ENCODE measurements around the gene STX19.
A peak's percentile ranks its signal among the peaks of the same experiment; 100 is the strongest.

STX19 gene, protein sequence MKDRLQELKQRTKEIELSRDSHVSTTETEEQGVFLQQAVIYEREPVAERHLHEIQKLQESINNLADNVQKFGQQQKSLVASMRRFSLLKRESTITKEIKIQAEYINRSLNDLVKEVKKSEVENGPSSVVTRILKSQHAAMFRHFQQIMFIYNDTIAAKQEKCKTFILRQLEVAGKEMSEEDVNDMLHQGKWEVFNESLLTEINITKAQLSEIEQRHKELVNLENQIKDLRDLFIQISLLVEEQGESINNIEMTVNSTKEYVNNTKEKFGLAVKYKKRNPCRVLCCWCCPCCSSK

DNA sequence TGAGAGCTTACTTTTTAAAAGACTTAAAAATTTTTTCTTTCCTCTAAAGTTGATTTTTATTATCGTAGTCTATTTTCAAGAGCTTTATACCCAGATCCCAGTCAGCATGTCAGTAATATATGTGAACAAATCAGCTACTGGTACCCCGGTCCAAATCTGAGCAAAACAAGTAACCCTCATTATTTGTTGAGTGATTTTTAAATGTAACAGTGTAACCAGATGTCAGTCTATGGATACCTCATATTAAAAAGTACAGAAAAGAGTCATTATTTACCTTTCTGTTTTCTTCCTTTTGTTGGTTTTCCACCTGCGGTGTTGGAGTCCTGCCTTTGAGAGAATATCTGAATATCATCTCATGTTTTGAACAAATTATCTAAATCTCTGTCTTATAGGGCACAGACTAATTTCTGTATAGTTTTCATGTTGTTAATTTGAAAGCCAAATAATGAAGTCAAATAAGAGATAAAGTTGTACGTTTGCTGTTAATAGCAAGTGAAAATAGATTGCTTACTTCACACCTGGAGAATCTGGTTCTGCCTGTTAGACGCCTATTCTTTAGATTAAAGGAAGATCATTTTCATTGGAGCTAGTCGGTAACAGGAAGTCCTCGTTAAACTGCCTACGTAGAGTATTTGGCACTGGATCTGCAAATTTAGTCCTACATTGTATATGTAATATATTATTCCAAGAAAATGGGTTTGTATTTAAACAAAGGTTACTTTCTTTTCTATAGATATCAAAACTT is at the start of gene STX19:
Gene STX19, minus strand, starts transcription at position 505 of the 745 bp plus-strand sequence. CDS start 13,328 bp downstream, outside the sequence.
- H3K36me3 ChIP-seq (ENCODE audit: insufficient read depth, low read length): no peaks in the 10 kb centered on the region
- H3K27me3 ChIP-seq (ENCODE audit: insufficient read depth, low read length): no peaks in the 10 kb centered on the region
- no peaks in the 10 kb centered on the region for H3K4me1 ChIP-seq (ENCODE audit: insufficient read depth, low read length)
- no peak within 1 kb of the TSS for H2AFZ ChIP-seq (ENCODE audit: low read depth, low read length)
- no peak within 1 kb of the TSS for H3K4me3 ChIP-seq (ENCODE audit: low read length)
- H3K9me3 ChIP-seq (ENCODE audit: low read length): no peaks in the 10 kb centered on the region

DNA sequence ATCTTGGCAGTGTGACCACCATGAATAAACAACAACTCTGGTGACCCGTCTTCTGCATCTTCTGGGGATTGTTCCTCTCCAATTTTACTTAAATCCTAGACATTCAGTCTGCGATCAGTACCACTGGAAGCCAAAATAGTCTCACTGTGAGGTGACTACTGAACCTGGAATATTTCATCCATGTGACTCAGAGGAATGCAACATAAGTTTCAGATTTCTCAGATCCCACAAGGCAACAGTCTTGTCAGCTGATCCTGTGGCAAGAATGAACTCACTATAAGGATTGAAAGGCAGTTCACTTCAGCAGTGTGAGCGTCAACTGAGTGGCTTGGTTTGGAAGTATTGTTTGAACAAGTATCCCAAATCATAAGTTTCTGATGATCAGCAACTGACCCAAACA is 47.7 kb upstream of the STX19 start:
- H3K4me3 ChIP-seq (ENCODE audit: low read length): no peak overlapping the region
- no peaks in the 10 kb centered on the region for H3K4me1 ChIP-seq (ENCODE audit: insufficient read depth, low read length)
- peaks cover 14% of the 10 kb centered on the region for H3K36me3 ChIP-seq (ENCODE audit: insufficient read depth, low read length)
- peaks cover 8% of the 10 kb centered on the region for H3K9me3 ChIP-seq (ENCODE audit: low read length)
- no peak overlapping the region for H2AFZ ChIP-seq (ENCODE audit: low read depth, low read length)
- no peaks in the 10 kb centered on the region for H3K27me3 ChIP-seq (ENCODE audit: insufficient read depth, low read length)

DNA sequence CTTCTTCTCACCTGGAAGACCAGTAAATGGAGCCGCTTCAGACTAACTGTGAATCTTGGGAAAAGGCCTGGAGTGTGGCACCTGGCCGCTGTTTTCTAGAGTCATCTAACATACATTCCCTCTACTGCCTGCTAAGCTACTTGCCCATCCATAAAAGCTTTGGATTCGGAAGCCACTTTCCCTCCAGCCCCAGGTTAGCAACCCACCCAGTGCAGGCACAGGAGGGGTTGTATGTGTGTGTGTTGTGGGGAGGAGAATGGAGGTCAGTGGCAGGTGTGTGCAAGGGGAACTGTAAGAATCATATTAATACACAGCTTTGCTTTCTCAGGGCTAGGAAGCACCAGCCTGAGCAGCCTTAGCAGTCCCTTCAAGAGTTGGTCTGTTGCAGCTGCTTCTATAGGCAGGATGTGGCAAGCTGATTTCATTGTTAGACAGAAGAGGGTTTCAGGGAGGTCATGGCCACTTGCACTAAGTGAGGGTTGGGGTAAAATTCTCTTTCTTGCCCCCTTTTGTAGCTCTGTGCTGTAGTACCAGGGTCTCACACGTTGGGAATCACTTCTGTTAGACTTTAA is 43.4 kb upstream of the STX19 start:
- H3K4me1 ChIP-seq (ENCODE audit: insufficient read depth, low read length): no peaks in the 10 kb centered on the region
- H3K4me3 ChIP-seq (ENCODE audit: low read length): no peak overlapping the region
- no peaks in the 10 kb centered on the region for H3K27me3 ChIP-seq (ENCODE audit: insufficient read depth, low read length)
- peaks cover 8% of the 10 kb centered on the region for H3K9me3 ChIP-seq (ENCODE audit: low read length)
- no peak overlapping the region for H2AFZ ChIP-seq (ENCODE audit: low read depth, low read length)
- peaks cover 24% of the 10 kb centered on the region for H3K36me3 ChIP-seq (ENCODE audit: insufficient read depth, low read length)

DNA sequence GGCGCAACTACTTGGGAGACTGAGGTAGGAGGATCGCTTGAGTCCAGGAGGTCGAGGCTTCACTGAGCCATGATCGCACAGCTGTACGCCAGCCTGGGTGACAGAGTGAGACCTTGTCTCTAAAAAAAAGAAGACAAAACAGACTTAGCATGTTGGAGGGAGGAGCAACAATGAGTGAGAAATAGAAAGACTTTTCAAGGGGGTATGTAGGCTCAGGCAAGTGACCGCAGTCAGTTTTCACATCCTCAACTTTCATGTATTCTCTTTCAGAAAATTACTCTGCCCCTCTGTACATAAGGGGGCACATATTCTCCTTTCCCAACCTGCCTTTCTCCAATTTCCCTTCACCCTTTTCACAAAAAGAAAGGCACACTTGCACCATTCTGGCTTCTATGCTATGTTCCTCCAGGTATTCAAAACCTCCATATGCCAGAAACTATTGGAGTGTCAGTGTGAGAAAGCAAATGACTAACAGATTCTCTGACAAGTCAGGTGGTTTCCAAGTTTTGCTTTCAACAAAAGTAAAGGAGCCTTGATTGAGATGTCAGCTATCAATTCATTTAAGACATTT is 42.0 kb upstream of the STX19 start:
- peaks cover 4% of the 10 kb centered on the region for H3K9me3 ChIP-seq (ENCODE audit: low read length)

DNA sequence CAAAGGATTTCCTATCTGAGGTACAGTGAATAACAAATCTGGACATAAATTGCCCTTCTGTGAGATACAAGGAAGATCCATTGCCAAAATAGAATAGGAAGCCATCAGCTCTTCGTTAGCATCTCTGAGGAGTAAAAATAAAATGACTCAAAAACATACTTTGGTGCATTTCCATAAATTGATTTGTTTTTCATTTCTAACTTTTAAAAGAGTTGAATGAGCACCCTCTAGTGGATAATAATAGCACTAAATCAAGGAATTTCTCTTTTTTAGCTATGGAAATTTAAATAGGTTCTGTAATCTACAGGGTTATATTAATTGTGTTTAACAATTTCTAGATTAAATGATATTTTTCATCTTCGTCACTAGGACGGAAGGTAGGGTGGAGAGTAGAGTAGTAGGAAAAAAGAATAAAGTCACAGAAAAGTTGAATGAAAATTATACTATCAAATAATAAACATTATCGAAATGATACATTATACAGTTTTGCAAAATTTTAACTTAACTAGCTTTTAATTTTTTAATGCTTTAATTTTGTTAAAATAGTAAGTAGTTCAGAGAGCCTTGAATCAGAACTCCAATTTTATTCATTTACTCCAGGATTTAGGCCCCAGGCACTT is 40.9 kb upstream of the STX19 start:
- H3K27me3 ChIP-seq (ENCODE audit: insufficient read depth, low read length): no peaks in the 10 kb centered on the region
- peaks cover 23% of the 10 kb centered on the region for H3K36me3 ChIP-seq (ENCODE audit: insufficient read depth, low read length)
- no peak overlapping the region for H3K4me3 ChIP-seq (ENCODE audit: low read length)
- H3K4me1 ChIP-seq (ENCODE audit: insufficient read depth, low read length): peaks cover 7% of the 10 kb centered on the region
- H2AFZ ChIP-seq (ENCODE audit: low read depth, low read length): no peak overlapping the region
- peaks cover 4% of the 10 kb centered on the region for H3K9me3 ChIP-seq (ENCODE audit: low read length)

More for the DNA sequence above, 42.0 kb upstream of the STX19 start:
- no peak overlapping the region for H2AFZ ChIP-seq (ENCODE audit: low read depth, low read length)
- no peaks in the 10 kb centered on the region for H3K27me3 ChIP-seq (ENCODE audit: insufficient read depth, low read length)
- H3K4me3 ChIP-seq (ENCODE audit: low read length): no peak overlapping the region
- H3K4me1 ChIP-seq (ENCODE audit: insufficient read depth, low read length): no peaks in the 10 kb centered on the region
- H3K36me3 ChIP-seq (ENCODE audit: insufficient read depth, low read length): peaks cover 21% of the 10 kb centered on the region

DNA sequence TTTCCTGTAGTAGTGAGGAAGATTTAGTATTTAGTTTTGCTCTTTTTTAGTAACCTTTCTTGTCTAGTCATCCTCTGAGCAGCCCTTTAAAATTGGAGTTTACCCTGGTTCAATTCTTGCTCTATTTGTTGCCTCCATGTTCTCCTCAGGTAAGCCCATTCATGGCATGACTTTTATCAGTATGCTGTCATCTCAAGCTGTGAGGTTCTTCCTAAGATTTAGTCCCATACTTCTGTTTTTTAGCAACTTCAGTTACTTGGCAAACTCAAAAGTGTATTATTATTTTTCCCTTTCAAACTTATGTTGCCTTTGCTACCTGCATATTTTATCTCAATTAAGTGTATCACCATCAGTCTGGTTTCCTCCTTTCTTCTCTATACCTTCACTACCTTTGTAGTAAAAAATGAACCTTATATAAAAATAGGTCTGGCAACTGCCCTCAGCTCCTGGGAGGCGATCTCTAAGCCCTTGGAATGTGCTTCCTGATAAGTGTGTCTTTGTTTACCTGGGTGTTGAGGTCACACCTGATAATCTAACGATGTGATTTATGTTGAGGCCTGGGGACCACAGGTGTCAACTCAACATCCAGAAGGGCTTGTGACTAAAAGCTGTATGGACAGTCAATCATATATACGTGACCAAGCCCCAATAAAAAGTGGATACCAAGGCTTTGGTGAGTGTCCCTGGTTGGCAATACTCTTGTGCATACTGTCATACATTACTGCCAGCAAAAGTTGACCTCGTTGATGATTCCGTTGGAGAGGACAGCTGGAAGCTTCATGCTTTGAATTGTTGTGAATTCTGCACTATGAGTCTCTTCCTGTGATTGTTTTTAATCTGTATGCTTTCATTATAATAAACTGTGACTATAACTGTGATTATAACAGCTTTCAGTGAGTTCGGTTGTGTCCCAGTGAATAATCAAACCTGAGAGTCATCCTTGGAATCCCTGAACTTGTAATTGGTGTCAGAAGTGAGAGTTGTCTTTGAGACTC is 38.4 kb upstream of the STX19 start:
- no peak overlapping the region for H2AFZ ChIP-seq (ENCODE audit: low read depth, low read length)
- H3K9me3 ChIP-seq (ENCODE audit: low read length): peaks cover 2% of the 10 kb centered on the region
- peaks cover 16% of the 10 kb centered on the region for H3K4me1 ChIP-seq (ENCODE audit: insufficient read depth, low read length)
- no peaks in the 10 kb centered on the region for H3K27me3 ChIP-seq (ENCODE audit: insufficient read depth, low read length)
- peaks cover 20% of the 10 kb centered on the region for H3K36me3 ChIP-seq (ENCODE audit: insufficient read depth, low read length)
- H3K4me3 ChIP-seq (ENCODE audit: low read length): no peak overlapping the region

DNA sequence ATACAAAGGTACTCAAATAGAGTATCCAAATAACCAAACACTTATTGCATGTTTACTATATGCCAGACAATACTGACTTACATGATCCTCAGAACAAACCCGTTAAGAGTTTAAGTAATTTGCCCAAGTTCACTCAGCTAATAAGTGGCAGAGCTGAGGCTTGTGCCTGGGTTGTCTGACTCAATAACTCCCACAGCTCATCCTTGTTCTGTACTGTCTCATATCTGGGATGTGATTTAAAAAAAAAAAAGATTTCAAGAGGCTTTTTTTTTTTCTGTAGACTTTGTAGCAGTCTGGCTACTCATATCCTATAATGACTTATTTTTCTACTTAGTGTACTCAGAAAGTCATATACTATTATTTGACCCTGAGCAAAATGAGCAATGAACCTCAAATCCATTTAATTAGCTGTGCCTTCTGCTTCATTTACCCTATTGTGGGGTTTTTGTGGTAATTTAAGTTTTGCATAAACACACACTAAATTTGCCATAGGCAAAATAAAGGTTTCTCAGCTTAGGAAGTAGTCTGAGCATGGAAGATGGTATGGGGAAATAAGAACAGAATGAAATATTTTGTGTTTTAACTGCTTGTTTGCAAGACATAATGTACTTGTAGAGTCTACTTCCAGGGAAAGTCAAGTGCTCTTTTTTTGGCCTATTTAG is 37.6 kb upstream of the STX19 start:
- Histone ChIP-seq H3K9me3 (ENCODE audit: low read length) (peaks cover 2% of the 10 kb centered on the region), H2AFZ (ENCODE audit: low read depth, low read length) (no peak overlapping the region), H3K4me1 (ENCODE audit: insufficient read depth, low read length) (peaks cover 20% of the 10 kb centered on the region), H3K27me3 (ENCODE audit: insufficient read depth, low read length) (no peaks in the 10 kb centered on the region), H3K36me3 (ENCODE audit: insufficient read depth, low read length) (peaks cover 18% of the 10 kb centered on the region), H3K4me3 (ENCODE audit: low read length) (no peak overlapping the region)

DNA sequence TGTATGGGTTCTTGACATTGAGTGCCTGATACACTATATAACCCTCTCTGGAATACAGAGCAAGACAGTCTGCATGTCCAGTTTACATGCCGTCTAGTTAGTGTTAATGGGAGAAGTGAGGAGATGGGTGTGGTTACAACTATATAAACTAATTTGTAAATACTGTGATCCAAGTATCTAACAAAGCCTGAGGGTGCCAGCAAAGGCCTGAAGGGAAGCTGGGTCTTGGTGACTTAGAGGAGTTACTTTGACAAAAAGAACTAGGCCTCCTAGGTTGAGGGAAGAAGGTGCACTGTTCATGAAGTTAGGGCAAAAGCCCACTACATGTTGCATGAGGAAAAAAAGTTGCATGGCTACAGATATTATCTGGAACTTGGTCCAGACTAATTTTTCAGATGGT is 36.7 kb upstream of the STX19 start:
- Histone ChIP-seq H3K4me3 (ENCODE audit: low read length) (no peak overlapping the region), H3K9me3 (ENCODE audit: low read length) (peaks cover 2% of the 10 kb centered on the region), H2AFZ (ENCODE audit: low read depth, low read length) (no peak overlapping the region), H3K4me1 (ENCODE audit: insufficient read depth, low read length) (peaks cover 20% of the 10 kb centered on the region), H3K27me3 (ENCODE audit: insufficient read depth, low read length) (no peaks in the 10 kb centered on the region), H3K36me3 (ENCODE audit: insufficient read depth, low read length) (peaks cover 23% of the 10 kb centered on the region)

DNA sequence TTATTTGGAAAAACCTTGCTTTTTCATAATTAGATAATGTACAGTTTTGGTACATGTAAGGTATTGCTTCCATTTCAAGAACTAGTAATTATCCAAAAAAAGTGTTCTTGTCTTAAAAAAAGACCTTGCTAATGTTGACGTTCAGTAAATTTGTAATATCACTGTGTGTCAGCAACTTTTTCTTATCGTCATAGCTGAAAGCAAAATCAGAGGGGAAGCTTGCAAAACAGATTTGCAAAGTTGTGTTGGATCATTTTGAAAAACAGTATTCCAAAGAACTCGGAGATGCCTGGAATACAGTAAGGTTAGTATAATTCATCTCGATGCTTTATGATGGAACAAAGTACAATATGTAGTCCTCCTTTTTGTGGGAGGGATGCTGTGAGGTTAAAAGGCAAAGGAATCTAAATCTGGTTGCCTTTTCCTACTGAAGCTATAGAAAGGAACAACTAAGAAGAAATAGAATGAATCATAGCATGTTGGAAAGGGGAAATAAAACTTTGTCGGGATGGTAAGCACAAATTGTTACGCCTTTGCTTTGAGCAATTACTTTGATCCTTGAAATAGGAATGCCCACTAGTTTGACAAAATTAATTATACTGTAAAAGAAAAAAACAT is 36.0 kb upstream of the STX19 start:
- no peak overlapping the region for H2AFZ ChIP-seq (ENCODE audit: low read depth, low read length)
- H3K36me3 ChIP-seq (ENCODE audit: insufficient read depth, low read length): peaks cover 26% of the 10 kb centered on the region
- peak overlapping the region; percentile 75 for H3K4me3 ChIP-seq (ENCODE audit: low read length)
- peaks cover 20% of the 10 kb centered on the region for H3K4me1 ChIP-seq (ENCODE audit: insufficient read depth, low read length)
- H3K9me3 ChIP-seq (ENCODE audit: low read length): peaks cover 2% of the 10 kb centered on the region
- H3K27me3 ChIP-seq (ENCODE audit: insufficient read depth, low read length): no peaks in the 10 kb centered on the region

DNA sequence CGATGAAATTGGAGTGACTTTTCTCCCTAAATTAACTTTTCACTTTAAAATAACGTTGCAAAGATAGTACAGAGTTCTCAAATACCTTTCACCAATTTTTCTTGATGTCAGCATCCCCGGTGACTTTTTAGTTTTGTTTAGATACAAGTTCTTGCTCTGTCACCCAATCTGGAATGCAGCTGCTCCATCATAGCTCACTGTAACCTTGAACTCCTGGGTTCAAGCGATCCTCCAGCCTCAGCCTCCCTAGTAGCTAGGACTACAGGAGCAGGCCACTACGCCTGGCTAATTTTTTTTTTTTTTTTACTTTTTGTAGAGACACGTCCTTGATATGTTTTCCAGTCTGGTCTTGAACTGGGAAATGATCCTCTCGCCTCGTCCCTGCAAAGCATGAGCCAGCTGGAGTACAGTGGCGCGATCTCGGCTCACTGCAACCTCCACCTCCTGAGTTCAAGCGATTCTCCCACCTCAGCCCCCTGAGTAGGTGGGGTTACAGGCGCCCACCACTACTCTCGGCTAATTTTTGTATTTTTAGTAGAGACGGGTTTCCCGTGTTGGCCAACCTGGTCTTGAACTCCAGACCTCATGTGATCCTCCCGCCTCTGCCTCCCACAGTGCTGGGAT is 35.2 kb upstream of the STX19 start:
- no peaks in the 10 kb centered on the region for H3K27me3 ChIP-seq (ENCODE audit: insufficient read depth, low read length)
- H3K9me3 ChIP-seq (ENCODE audit: low read length): peaks cover 2% of the 10 kb centered on the region
- peaks cover 20% of the 10 kb centered on the region for H3K4me1 ChIP-seq (ENCODE audit: insufficient read depth, low read length)
- peak overlapping the region; percentile 76 for H2AFZ ChIP-seq (ENCODE audit: low read depth, low read length)
- peak overlapping the region; percentile 75 for H3K4me3 ChIP-seq (ENCODE audit: low read length)
- peaks cover 29% of the 10 kb centered on the region for H3K36me3 ChIP-seq (ENCODE audit: insufficient read depth, low read length)

Data from neuron (in vitro differentiated cells).